Head of caudate nucleus (tissue), 42 donors: ENCODE measurements around the gene HIVEP3.
A peak's percentile ranks its signal among the peaks of the same experiment; 100 is the strongest.

Experiments
- DNase-seq, 42 donors: peaks; one replicate each; pipeline versions ENCODE4 v3.0.0 to v3.0.0-alpha.2; 2020 to 2021; ENCODE audit warnings: mixed read lengths in 7 of 42
- intact Hi-C: fragments of 100-400 bp; cut with DNase I; formaldehyde crosslinking; loops from one replicate; pipeline ENCODE4 v1.15.0; 2022

Gene HIVEP3

GRCh38 chr1:41900603-41901444 is 17.9 kb downstream of the HIVEP3 start:
- intact Hi-C loops, result no loop called here
- peak in 1 of 42 donors; percentile 17 for DNase-seq

- peak in 3 of 42 donors; percentile 27 to 48 (median 34) for DNase-seq
- intact Hi-C loops, result no loop called here
These were observed 20.5 kb downstream of the HIVEP3 start for GRCh38 chr1:41898191-41898713.

DNA sequence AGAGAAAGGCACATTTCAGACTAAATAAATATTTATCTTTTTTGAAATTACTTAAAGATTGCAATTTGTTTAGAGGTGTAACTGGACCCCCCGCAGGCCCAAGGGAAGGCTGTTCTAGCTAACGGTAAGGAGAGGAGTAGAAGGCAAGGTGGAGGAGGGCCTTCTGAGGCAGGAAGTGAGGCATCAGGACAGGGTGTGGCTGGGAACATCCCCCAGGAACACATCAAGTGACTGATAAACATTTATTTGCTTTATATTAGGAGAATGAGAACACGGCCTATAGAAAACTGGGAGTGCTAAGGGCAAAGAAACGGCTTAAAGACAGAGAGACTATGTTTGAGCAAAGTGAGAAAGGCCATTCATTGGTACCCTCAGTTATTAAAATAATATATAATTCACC is 23.2 kb downstream of the HIVEP3 start:
- no peak for DNase-seq
- intact Hi-C loops, result no loop called here

DNA sequence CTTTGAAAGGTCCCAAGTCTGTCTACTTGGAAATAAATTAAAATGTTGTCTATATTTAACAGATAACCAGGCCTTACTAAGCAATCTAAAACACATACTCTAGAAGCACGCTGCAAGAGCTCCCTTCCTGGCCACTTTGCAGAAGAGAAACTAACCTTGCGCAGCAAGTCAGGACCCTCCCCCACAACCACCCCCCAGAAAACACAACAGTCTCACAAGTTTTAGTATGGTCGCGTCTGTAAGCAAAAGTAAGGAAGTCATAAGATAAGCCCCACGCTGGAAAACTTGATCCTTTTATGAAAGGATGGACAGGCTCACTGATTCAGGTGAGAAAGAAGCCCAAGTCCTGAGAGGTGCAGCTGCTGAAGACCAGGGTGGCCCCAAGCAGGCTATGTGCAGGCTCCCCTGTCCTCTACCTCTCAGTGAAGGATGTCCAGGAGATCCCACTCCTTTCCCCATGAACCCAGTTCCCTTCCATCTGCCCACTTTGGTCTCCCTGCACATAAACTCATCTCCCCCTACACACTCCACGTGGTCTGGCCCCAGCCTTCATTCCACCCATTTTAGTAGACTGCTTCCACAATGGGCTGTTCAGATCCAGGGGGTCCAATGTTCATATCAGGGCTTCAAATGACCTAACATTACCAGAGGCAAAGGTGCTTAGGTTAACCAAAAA is 23.8 kb downstream of the HIVEP3 start:
- peak in 1 of 42 donors; percentile 40 for DNase-seq
- intact Hi-C loops, result no loop called here

- intact Hi-C loops, result no loop called here
- DNase-seq, result peak in 1 of 42 donors; percentile 14
These were observed 24.5 kb downstream of the HIVEP3 start for GRCh38 chr1:41894101-41894807.

- DNase-seq, result peak in 1 of 42 donors; percentile 45
- intact Hi-C loops, result no loop called here
These were observed 26.4 kb downstream of the HIVEP3 start for GRCh38 chr1:41892301-41892781.

- peak in 2 of 42 donors; percentile 5 to 43 for DNase-seq
- intact Hi-C loops, result no loop called here
These were observed 27.4 kb downstream of the HIVEP3 start for GRCh38 chr1:41891199-41891896.

DNA sequence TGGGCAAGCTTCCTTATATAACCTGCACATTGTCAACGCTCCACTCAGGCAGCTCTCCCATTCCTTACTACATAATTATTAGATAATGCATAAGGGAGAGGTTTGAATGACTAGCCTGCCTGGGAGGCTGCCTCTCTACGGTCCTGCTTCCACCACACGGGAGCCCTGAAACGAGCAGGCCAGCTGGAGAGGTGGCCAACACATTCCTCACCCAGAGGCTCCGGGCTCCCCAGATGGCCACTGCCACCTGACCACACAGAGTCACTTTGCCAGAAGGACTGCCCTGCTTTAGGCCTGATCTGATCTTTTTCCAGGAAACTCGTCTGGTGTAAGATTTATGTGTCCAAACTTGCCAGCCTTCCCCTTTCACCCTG is 27.9 kb downstream of the HIVEP3 start:
- peak in 14 of 42 donors; percentile 13 to 45 (median 22) for DNase-seq
- intact Hi-C loops, result no loop called here

GRCh38 chr1:41889506-41890414 is 29.0 kb downstream of the HIVEP3 start:
- intact Hi-C loops, result no loop called here

DNA sequence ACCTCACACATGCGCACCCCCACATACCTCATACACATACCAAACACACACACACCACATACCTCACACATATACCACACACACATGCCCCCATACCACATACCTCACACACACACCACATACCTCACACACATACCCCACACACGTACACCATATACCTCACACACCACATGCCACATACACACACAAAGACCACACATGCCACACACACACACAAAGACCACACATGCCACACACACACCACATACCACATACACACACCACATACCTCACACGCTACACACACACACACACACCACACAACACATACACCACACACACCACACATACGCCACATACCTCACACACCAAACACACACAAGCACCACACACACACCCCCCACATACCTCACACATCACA is 30.0 kb downstream of the HIVEP3 start:
- intact Hi-C loops, result no loop called here
- DNase-seq, result peak in 1 of 42 donors; percentile 5

More at GRCh38 chr1:41889506-41890414, 29.0 kb downstream of the HIVEP3 start:
- peak in 1 of 42 donors; percentile 9 for DNase-seq

DNA sequence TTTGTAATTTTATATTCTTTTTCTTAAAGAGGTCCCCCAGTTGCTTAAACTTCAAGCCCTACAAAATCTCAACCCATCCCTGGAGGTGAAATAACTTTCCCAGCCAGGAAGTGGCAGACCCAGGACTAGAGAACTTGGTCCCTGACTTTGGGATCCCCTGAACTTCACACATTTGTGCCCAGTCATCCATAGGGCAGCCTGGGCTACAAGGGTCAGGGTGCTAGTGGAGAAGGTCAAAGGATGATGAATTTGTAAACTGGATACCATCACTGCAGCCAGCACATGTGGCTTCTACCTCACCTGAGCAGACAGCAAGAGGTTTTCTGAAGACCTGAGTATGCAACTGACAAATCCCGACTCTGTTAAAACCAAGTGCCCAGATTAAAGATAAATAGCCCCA is 31.4 kb downstream of the HIVEP3 start:
- intact Hi-C loops, result no loop called here

GRCh38 chr1:41884256-41885230 is 34.2 kb downstream of the HIVEP3 start:
- intact Hi-C loops, result no loop called here

More for the DNA sequence above, 31.4 kb downstream of the HIVEP3 start:
- peak in 1 of 42 donors; percentile 24 for DNase-seq

GRCh38 chr1:41883507-41883906 is 35.2 kb downstream of the HIVEP3 start:
- DNase-seq, result no peak
- intact Hi-C loops, result no loop called here

More at GRCh38 chr1:41884256-41885230, 34.2 kb downstream of the HIVEP3 start:
- DNase-seq, result no peak

DNA sequence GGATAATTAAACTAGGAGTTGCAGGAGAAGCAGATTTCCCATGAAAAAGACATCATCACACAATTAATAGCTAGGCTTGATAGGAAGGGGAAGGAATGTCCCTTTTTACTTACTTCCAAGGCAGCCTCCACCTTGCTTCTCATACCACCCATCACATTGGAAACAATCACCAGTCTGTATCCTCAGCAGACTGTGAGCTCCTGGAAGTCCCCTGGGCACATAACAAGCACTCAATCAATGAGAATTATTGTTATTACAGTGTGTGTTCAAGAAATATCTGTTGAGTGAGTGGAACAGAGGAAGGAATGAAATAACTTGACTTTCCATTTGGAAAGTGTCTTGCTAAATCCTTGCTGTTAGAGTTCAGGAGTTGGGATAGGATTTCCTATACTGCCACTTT is 36.2 kb downstream of the HIVEP3 start:
- DNase-seq, result no peak
- intact Hi-C loops, result no loop called here

- intact Hi-C loops, result no loop called here
- no peak for DNase-seq
These were observed 36.6 kb downstream of the HIVEP3 start for GRCh38 chr1:41882068-41882477.
